A549 (cell line): ENCODE measurements around the gene EXOC3L2. TPM values are rescaled to one million over a fixed set of nuclear protein-coding genes. Genes with fewer than 3 reads are reported as not detected.

Experiments
- ATAC-seq, 2 experiments: fragments of 200-7000 bp in 1 of 2; fragments of >200 bp in 1 of 2; cut with Nextera tagmentation in 1 of 2; cut with Tn5 transposase in 1 of 2; 3 replicates each; pipeline versions ENCODE4 v1.8.0 to v1.9.1; 2018 to 2020; ENCODE audit warnings: mild to moderate bottlenecking in 1 of 2, moderate library complexity in 1 of 2
- CTCF ChIA-PET: fragments of 300-600 bp; sonication (Branson Sonifier 250); formaldehyde crosslinking; extraction: SDS; loops from one replicate; lab custom pipeline; 2021; ENCODE audit warnings: antibody characterized with exemption, inconsistent platforms; lab: Yijun Ruan, JAX
- POLR2A ChIA-PET: fragments of 350-600 bp; formaldehyde crosslinking; extraction: SDS; loops from one replicate; lab custom pipeline; 2021; ENCODE audit warnings: antibody characterized with exemption, inconsistent platforms; lab: Yijun Ruan, JAX
- DNase-seq, 2 experiments: peaks; one replicate each; pipeline versions ENCODE4 v3.0.0 to v3.0.0-alpha.2; 2011 to 2016; ENCODE audit warnings: low read depth in 1 of 2, low spot score in 1 of 2
- FAIRE-seq: peaks from 2 replicates; lab custom pipeline; 2011; peaks lifted over from hg19 to GRCh38; lab: Jason Lieb, UNC
- H3K27ac ChIP-seq, 2 experiments: fragments of >200 bp; sonication (Bioruptor Twin); formaldehyde crosslinking; 3 replicates each; pipeline ENCODE4 v1.5.1; 2016 to 2017
- H3K4me1 ChIP-seq: fragments of >200 bp; sonication (Bioruptor Twin); formaldehyde crosslinking; 3 replicates; pipeline ENCODE4 v1.6.1; 2016
- H3K4me2 ChIP-seq: fragments of >200 bp; sonication (Bioruptor Twin); formaldehyde crosslinking; 3 replicates; pipeline ENCODE4 v1.6.1; 2016
- H3K4me3 ChIP-seq: fragments of >200 bp; sonication (Bioruptor Twin); formaldehyde crosslinking; 3 replicates; pipeline ENCODE4 v1.5.1; 2016
- H3K9me3 ChIP-seq: fragments of >200 bp; sonication (Bioruptor Twin); formaldehyde crosslinking; 3 replicates; pipeline ENCODE4 v1.6.1; 2016
- BCL3 ChIP-seq: fragments of >200 bp; sonication (Bioruptor Twin); formaldehyde crosslinking; IDR thresholded peaks from 3 replicates; pipeline ENCODE4 v1.6.1; 2016
- CBX2 ChIP-seq: fragments of 200-600 bp; sonication (generic); IDR thresholded peaks from 2 replicates; pipeline ENCODE4 v1.6.1; 2016; ENCODE audit warnings: low read depth, mild to moderate bottlenecking, borderline replicate concordance
- CEBPB ChIP-seq, 2 experiments: fragments of >200 bp in 1 of 2; sonication (Bioruptor Twin) in 1 of 2; formaldehyde crosslinking in 1 of 2; IDR thresholded peaks; 2 replicates each; pipeline ENCODE4 v1.6.1; 2012 to 2016
- CHD4 ChIP-seq: fragments of 200-600 bp; sonication (generic); IDR thresholded peaks from 2 replicates; pipeline ENCODE4 v1.6.1; 2016; ENCODE audit warnings: antibody characterized with exemption, mild to moderate bottlenecking, borderline replicate concordance
- EHF ChIP-seq: fragments of 250-450 bp; sonication (Bioruptor Pico); IDR thresholded peaks from 2 replicates; pipeline ENCODE4 v1.5.0; 2020; ENCODE audit warnings: mild to moderate bottlenecking
- EHMT2 ChIP-seq: fragments of 200-600 bp; sonication (generic); IDR thresholded peaks from 2 replicates; pipeline ENCODE4 v1.6.1; 2016; ENCODE audit warnings: antibody characterized with exemption, low read depth, mild to moderate bottlenecking, moderate library complexity
- ELK1 ChIP-seq: fragments of 150-350 bp; IDR thresholded peaks from 2 replicates; pipeline ENCODE4 v1.6.1; 2014; ENCODE audit warnings: low read depth, mild to moderate bottlenecking, low read length
- EP300 ChIP-seq, 2 experiments: fragments of >200 bp; sonication (Bioruptor Twin); formaldehyde crosslinking; IDR thresholded peaks; 2 replicates in 1 of 2; 3 replicates in 1 of 2; pipeline ENCODE4 v1.6.1; 2016 to 2017
- FOXS1 ChIP-seq: fragments of 250-450 bp; sonication (Bioruptor Pico); IDR thresholded peaks from 2 replicates; pipeline ENCODE4 v1.5.0; 2020; ENCODE audit warnings: mild to moderate bottlenecking, moderate library complexity
- GATA3 ChIP-seq: IDR thresholded peaks from 2 replicates; pipeline ENCODE4 v1.6.1; 2012; ENCODE audit warnings: borderline replicate concordance
- HDAC2 ChIP-seq: fragments of 200-600 bp; sonication (generic); IDR thresholded peaks from 2 replicates; pipeline ENCODE4 v1.6.1; 2016
- HES2 ChIP-seq: fragments of >200 bp; sonication (Bioruptor Twin); formaldehyde crosslinking; IDR thresholded peaks from 2 replicates; pipeline ENCODE4 v1.6.1; 2016
- HEYL ChIP-seq: fragments of 250-450 bp; sonication (Bioruptor Pico); IDR thresholded peaks from 2 replicates; pipeline ENCODE4 v1.8.0; 2021; ENCODE audit warnings: mild to moderate bottlenecking, moderate library complexity
- HOXB13 ChIP-seq: fragments of 250-450 bp; sonication (Bioruptor Pico); IDR thresholded peaks from 2 replicates; pipeline ENCODE4 v1.5.0; 2020; ENCODE audit warnings: low read depth, mild to moderate bottlenecking, moderate library complexity
- HOXB5 ChIP-seq: fragments of 250-450 bp; sonication (Bioruptor Pico); IDR thresholded peaks from 2 replicates; pipeline ENCODE4 v1.5.0; 2020; ENCODE audit warnings: mild to moderate bottlenecking, moderate library complexity
- JUN ChIP-seq, 2 experiments: fragments of >200 bp; sonication (Bioruptor Twin); formaldehyde crosslinking; IDR thresholded peaks; 2 replicates in 1 of 2; 3 replicates in 1 of 2; pipeline ENCODE4 v1.6.1; 2016 to 2017
- KDM5A ChIP-seq: fragments of 200-600 bp; sonication (generic); IDR thresholded peaks from 2 replicates; pipeline ENCODE4 v1.6.1; 2016; ENCODE audit warnings: antibody characterized with exemption, mild to moderate bottlenecking
- PHF8 ChIP-seq: fragments of 200-600 bp; sonication (generic); IDR thresholded peaks from 2 replicates; pipeline ENCODE4 v1.6.1; 2016; ENCODE audit warnings: low read depth, mild to moderate bottlenecking, antibody characterized with exemption, moderate library complexity, borderline replicate concordance
- POLR2A ChIP-seq: IDR thresholded peaks from 2 replicates; pipeline ENCODE4 v1.6.1; 2012; ENCODE audit warnings: mild to moderate bottlenecking, low read length
- RCOR1 ChIP-seq: fragments of 150-350 bp; IDR thresholded peaks from 2 replicates; pipeline ENCODE4 v1.6.1; 2014; ENCODE audit warnings: antibody characterized with exemption, low read length, low read depth
- RFX5 ChIP-seq: fragments of 450-650 bp; IDR thresholded peaks from 2 replicates; pipeline ENCODE4 v1.7.1; 2014; ENCODE audit warnings: antibody characterized with exemption, mild to moderate bottlenecking, moderate library complexity
- TFCP2L1 ChIP-seq: fragments of 250-450 bp; sonication (Bioruptor Pico); IDR thresholded peaks from 2 replicates; pipeline ENCODE4 v1.5.0; 2021; ENCODE audit warnings: mild to moderate bottlenecking
- TP53 ChIP-seq: fragments of 250-450 bp; sonication (Bioruptor Pico); IDR thresholded peaks from 2 replicates; pipeline ENCODE4 v1.5.0; 2021; ENCODE audit warnings: mild to moderate bottlenecking, moderate library complexity
- ZC3H11A ChIP-seq: fragments of 450-650 bp; IDR thresholded peaks from 2 replicates; pipeline ENCODE4 v1.6.1; 2014; ENCODE audit warnings: antibody characterized with exemption, mild to moderate bottlenecking
- ZFP36 ChIP-seq: fragments of 450-650 bp; IDR thresholded peaks from 2 replicates; pipeline ENCODE4 v1.6.1; 2014; ENCODE audit warnings: borderline replicate concordance; ENCODE audit not compliant: partially characterized antibody
- WGBS: methylation state at CpG from one replicate; pipeline ENCODE4 v1.1.6; 2017; ENCODE audit errors: missing lambda C conversion rate; 5-methylcytosine and 5-hydroxymethylcytosine counted together
- polyA plus RNA-seq, 4 experiments: library from polyadenylated mRNA; depleted of rRNA in 3 of 4; stranded (reverse); fragments of >200 nt; fragmentation: RNase III in 1 of 4; extraction: RNeasy Plus Mini Kit Qiagen cat#74134 plus additional on column Dnase treatment in 1 of 4; gene quantifications; 2 replicates in 3 of 4; 3 replicates in 1 of 4; pipeline ENCODE4 v1.2.3, GENCODE V29; 2011 to 2017
- TF ChIP-seq, protein P1 (sequence below): fragments of 250-450 bp; sonication (Bioruptor Pico); IDR thresholded peaks from 2 replicates; pipeline ENCODE4 v1.5.0; 2020; ENCODE audit warnings: low read depth, mild to moderate bottlenecking, moderate library complexity
- TF ChIP-seq, protein P2 (sequence below): fragments of 200-600 bp; sonication (generic); IDR thresholded peaks from 2 replicates; pipeline ENCODE4 v1.6.1; 2016; ENCODE audit warnings: antibody characterized with exemption, mild to moderate bottlenecking, moderate library complexity

Gene EXOC3L2
- polyA plus RNA-seq, 2 of the 4 experiments (the other 2 are of a cell fraction), result 0.16 to 0.50 TPM

DNA sequence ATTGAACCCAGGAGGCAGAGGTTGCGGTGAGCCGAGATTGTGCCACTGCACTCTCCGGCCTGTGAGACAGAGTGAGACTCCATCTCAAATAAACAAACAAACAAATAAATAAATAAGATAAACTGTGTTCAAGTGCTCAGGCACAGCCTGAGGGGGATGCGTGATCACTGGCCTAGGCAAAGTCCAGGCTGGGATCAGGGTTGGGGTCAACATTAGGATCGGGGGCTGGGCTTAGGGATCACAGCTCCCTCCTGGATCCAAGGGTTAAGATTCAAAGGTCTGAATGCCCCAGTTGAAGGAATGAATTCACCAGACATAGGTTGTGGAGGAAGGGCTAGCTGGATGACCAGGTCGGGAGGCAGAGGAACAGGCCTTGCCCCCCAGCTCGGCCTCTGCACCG lies 1.9 kb upstream of the EXOC3L2 start:
- FAIRE-seq, result no peak
- ChIA-PET CTCF (interaction anchor here (0.8 kb wide), 1 partner anchor 70 kb away, joined by 3 read pairs; no protein-coding TSS in a partner anchor), POLR2A (no interaction called here)
- ATAC-seq, result no peak
- no peak for TF ChIP-seq GATA3
- TF ChIP-seq PHF8, result no peak
- TF ChIP-seq KDM5A, result no peak
- TF ChIP-seq, protein P1, sequence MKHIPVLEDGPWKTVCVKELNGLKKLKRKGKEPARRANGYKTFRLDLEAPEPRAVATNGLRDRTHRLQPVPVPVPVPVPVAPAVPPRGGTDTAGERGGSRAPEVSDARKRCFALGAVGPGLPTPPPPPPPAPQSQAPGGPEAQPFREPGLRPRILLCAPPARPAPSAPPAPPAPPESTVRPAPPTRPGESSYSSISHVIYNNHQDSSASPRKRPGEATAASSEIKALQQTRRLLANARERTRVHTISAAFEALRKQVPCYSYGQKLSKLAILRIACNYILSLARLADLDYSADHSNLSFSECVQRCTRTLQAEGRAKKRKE (CRISPR knock-in tag), result no peak
- no peak for TF ChIP-seq EHMT2
- TF ChIP-seq RCOR1, result no peak
- no peak for TF ChIP-seq HEYL
- TF ChIP-seq, protein P2, sequence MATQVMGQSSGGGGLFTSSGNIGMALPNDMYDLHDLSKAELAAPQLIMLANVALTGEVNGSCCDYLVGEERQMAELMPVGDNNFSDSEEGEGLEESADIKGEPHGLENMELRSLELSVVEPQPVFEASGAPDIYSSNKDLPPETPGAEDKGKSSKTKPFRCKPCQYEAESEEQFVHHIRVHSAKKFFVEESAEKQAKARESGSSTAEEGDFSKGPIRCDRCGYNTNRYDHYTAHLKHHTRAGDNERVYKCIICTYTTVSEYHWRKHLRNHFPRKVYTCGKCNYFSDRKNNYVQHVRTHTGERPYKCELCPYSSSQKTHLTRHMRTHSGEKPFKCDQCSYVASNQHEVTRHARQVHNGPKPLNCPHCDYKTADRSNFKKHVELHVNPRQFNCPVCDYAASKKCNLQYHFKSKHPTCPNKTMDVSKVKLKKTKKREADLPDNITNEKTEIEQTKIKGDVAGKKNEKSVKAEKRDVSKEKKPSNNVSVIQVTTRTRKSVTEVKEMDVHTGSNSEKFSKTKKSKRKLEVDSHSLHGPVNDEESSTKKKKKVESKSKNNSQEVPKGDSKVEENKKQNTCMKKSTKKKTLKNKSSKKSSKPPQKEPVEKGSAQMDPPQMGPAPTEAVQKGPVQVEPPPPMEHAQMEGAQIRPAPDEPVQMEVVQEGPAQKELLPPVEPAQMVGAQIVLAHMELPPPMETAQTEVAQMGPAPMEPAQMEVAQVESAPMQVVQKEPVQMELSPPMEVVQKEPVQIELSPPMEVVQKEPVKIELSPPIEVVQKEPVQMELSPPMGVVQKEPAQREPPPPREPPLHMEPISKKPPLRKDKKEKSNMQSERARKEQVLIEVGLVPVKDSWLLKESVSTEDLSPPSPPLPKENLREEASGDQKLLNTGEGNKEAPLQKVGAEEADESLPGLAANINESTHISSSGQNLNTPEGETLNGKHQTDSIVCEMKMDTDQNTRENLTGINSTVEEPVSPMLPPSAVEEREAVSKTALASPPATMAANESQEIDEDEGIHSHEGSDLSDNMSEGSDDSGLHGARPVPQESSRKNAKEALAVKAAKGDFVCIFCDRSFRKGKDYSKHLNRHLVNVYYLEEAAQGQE, result no peak
- no peak for TF ChIP-seq CEBPB (IDR thresholded peaks at IDR 0.05)
- TF ChIP-seq ELK1, result no peak
- no peak for TF ChIP-seq ZFP36
- no peak for TF ChIP-seq HOXB5
- no peak for TF ChIP-seq RFX5
- TF ChIP-seq ZC3H11A, result no peak
- no peak for TF ChIP-seq POLR2A
- TF ChIP-seq HES2, result no peak
- no peak for TF ChIP-seq TP53 (CRISPR knock-in tag)
- WGBS, result 92% methylated on average over 8 of the region's 8 CpGs
- Histone ChIP-seq H3K4me3 (no peak overlapping the region), H3K27ac (no peak overlapping the region), H3K9me3 (no peaks in the 10 kb centered on the region), H3K4me2 (no peak overlapping the region), H3K4me1 (peaks cover 4% of the 10 kb centered on the region; the same call in 2 of the 3 replicates)
- DNase-seq, result no peak

DNA sequence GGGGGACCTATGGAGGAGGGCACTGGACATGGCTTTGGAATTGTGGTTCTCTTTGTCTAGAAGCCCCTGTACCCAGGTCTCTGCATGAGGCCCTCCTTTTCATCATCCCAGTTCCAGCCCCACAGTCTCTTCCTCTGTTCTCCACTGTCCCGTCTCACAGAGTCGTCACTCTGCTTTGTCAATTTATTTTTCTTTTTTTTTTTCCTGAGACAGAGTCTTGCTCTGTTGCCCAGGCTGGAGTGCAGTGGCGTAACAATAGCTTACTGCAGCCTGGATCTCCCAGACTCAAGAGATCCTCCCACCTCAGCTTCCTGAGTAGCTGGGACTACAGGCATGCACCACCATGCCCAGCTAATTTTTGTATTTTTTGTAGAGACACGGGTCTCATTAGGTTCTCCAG lies 619 bp upstream of the EXOC3L2 start:
- no peak for FAIRE-seq
- DNase-seq, result no peak
- Histone ChIP-seq H3K27ac (no peak overlapping the region), H3K4me2 (no peak overlapping the region), H3K9me3 (no peaks in the 10 kb centered on the region), H3K4me1 (peaks cover 4% of the 10 kb centered on the region; the same call in 1 of the 3 replicates), H3K4me3 (no peak overlapping the region)
- TF ChIP-seq TFCP2L1 (CRISPR knock-in tag) (no peak), EP300 (IDR thresholded peaks at IDR 0.05) (no peak), JUN (IDR thresholded peaks at IDR 0.05) (no peak), BCL3 (no peak), HOXB13 (no peak), FOXS1 (CRISPR knock-in tag) (no peak), CHD4 (no peak), HDAC2 (no peak), HOXB5 (no peak), EHMT2 (no peak), CBX2 (no peak), EHF (CRISPR knock-in tag) (no peak), HEYL (no peak), GATA3 (no peak), TP53 (CRISPR knock-in tag) (no peak)
- no peak for ATAC-seq
- ChIA-PET POLR2A (no interaction called here), CTCF (interaction anchor here (0.6 to 1.4 kb wide), 2 partner anchors 93 to 130 kb away, joined by 3 to 4 read pairs; no protein-coding TSS in a partner anchor)
- WGBS, result 65% methylated on average over 4 of the region's 4 CpGs
